Mucosa of stomach (tissue), 1 donor: ENCODE data around the gene VPS35L.

Experiments used
- H3K27me3 ChIP-seq: one replicate; pipeline ENCODE4 v1.7.0; 2013; ENCODE audit warnings: mild to moderate bottlenecking, low read length; ENCODE audit not compliant: control insufficient read depth, insufficient read depth
- H3K36me3 ChIP-seq: one replicate; pipeline ENCODE4 v1.7.0; 2013; ENCODE audit warnings: low read length; ENCODE audit not compliant: control insufficient read depth, insufficient read depth
- H3K4me1 ChIP-seq: one replicate; pipeline ENCODE4 v1.7.0; 2013; ENCODE audit warnings: mild to moderate bottlenecking, low read length; ENCODE audit not compliant: control insufficient read depth, insufficient read depth
- H3K4me3 ChIP-seq: one replicate; pipeline ENCODE4 v1.7.0; 2013; ENCODE audit warnings: low read length
- H3K9ac ChIP-seq: one replicate; pipeline ENCODE4 v1.7.0; 2013; ENCODE audit warnings: mild to moderate bottlenecking, low read length, moderate library complexity
- H3K9me3 ChIP-seq: one replicate; pipeline ENCODE4 v1.7.0; 2013; ENCODE audit warnings: mild to moderate bottlenecking, low read length, moderate library complexity; ENCODE audit not compliant: control insufficient read depth
- donor health status: Pancreatic carcinoma.

The VPS35L gene

DNA sequence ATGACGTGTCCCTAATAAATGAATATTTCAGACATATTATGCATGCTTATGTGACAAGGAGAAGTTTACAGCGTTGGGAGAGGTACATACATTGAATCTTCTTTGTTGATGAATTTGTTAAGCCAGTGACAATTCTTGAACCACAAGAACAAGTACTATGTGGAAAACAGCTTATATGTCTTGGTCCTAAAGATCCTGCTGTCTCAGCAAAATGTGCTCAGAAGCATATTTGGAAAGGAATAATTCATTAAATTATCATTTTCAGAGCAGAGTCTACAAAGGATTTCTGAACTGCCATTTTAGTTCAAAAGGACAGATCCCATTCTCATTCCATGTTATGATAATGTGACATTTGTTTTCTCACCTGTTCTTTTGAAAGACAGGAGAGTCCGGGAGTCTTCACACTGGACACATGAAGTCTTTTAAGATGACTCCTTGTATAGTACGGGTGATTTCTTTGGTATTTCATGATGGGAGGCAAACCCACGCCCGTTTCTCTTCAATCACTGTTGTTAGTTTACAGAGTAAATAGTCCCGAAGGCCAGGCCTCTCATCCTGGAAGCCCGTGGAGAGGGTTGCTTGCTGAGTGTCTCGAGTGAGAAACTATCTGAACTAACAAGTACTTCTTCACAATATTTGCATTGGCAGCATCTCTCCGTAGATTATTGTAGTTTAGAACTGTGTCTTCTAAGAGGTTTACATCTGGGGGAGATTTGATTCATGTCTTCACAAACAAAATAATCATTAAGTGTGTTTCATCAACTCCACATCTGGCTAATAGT lies 26.7 kb downstream of the VPS35L start:
- Histone ChIP-seq H3K27me3 (no peaks in the 10 kb centered on the region), H3K9me3 (no peaks in the 10 kb centered on the region), H3K9ac (no peak overlapping the region), H3K36me3 (peaks cover 11% of the 10 kb centered on the region), H3K4me1 (no peaks in the 10 kb centered on the region), H3K4me3 (no peak overlapping the region)

GRCh38 chr16:19583665-19584300 lies 28.3 kb downstream of the VPS35L start:
- Histone ChIP-seq H3K4me1 (no peaks in the 10 kb centered on the region), H3K9me3 (no peaks in the 10 kb centered on the region), H3K9ac (no peak overlapping the region), H3K27me3 (no peaks in the 10 kb centered on the region), H3K4me3 (no peak overlapping the region), H3K36me3 (peaks cover 7% of the 10 kb centered on the region)

DNA sequence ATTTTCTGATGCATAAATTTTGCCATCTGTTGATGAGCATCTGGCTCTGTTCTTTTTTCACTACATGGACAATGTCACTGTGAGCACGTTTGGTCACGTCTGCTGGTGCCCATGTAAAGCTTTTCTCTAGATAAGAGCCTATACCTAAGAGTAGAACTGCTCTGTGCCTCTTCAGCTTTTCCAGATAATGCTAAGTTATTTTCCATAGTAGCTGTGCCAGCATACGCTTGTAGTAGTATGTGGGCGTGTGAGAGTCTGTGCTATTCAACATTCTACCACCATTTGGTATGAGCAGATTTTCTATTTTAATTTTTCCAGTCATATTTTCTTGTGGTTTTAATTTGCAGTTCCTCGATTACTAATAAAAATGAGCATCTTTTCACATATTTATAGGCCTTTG lies 33.2 kb downstream of the VPS35L start:
- Histone ChIP-seq H3K4me3 (no peak overlapping the region), H3K27me3 (no peaks in the 10 kb centered on the region), H3K36me3 (no peaks in the 10 kb centered on the region), H3K4me1 (no peaks in the 10 kb centered on the region), H3K9ac (no peak overlapping the region), H3K9me3 (no peaks in the 10 kb centered on the region)

DNA sequence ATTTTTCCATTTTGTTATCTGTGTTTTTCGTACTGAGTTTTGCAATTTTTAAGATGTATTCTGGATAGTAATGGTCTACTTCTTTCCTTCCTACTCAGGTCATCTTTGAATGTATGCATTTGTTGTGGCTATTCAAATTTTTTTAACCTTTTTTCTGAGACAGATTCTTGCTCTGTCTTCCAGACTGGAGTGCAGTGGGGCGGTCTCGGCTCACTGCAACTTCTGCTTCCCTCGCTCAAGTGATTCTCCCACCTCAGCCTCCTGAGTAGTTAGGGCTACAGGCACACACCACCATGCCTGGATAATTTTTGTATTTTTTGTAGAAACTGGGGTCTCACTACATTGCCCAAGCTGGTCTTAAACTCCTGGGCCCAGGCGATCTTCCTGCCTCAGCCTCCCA lies 33.6 kb downstream of the VPS35L start:
- Histone ChIP-seq H3K9ac (no peak overlapping the region), H3K4me3 (no peak overlapping the region), H3K27me3 (no peaks in the 10 kb centered on the region), H3K4me1 (no peaks in the 10 kb centered on the region), H3K36me3 (no peaks in the 10 kb centered on the region), H3K9me3 (no peaks in the 10 kb centered on the region)

- no peaks in the 10 kb centered on the region for H3K36me3 ChIP-seq
- H3K4me1 ChIP-seq, result peaks cover under 1% of the 10 kb centered on the region
- H3K9ac ChIP-seq, result no peak overlapping the region
- no peak overlapping the region for H3K4me3 ChIP-seq
- H3K27me3 ChIP-seq, result no peaks in the 10 kb centered on the region
- H3K9me3 ChIP-seq, result no peaks in the 10 kb centered on the region
Observed at GRCh38 chr16:19589771-19590302, 34.3 kb downstream of the VPS35L start.

GRCh38 chr16:19595043-19595767 lies 39.7 kb downstream of the VPS35L start:
- no peaks in the 10 kb centered on the region for H3K27me3 ChIP-seq
- H3K36me3 ChIP-seq, result peaks cover 5% of the 10 kb centered on the region
- H3K9me3 ChIP-seq, result no peaks in the 10 kb centered on the region
- H3K9ac ChIP-seq, result no peak overlapping the region
- H3K4me3 ChIP-seq, result no peak overlapping the region
- H3K4me1 ChIP-seq, result peaks cover 5% of the 10 kb centered on the region

- Histone ChIP-seq H3K9me3 (no peaks in the 10 kb centered on the region), H3K36me3 (peaks cover 5% of the 10 kb centered on the region), H3K9ac (no peak overlapping the region), H3K27me3 (no peaks in the 10 kb centered on the region), H3K4me3 (no peak overlapping the region), H3K4me1 (peaks cover 5% of the 10 kb centered on the region)
Observed at GRCh38 chr16:19598805-19599510, 43.5 kb downstream of the VPS35L start.

DNA sequence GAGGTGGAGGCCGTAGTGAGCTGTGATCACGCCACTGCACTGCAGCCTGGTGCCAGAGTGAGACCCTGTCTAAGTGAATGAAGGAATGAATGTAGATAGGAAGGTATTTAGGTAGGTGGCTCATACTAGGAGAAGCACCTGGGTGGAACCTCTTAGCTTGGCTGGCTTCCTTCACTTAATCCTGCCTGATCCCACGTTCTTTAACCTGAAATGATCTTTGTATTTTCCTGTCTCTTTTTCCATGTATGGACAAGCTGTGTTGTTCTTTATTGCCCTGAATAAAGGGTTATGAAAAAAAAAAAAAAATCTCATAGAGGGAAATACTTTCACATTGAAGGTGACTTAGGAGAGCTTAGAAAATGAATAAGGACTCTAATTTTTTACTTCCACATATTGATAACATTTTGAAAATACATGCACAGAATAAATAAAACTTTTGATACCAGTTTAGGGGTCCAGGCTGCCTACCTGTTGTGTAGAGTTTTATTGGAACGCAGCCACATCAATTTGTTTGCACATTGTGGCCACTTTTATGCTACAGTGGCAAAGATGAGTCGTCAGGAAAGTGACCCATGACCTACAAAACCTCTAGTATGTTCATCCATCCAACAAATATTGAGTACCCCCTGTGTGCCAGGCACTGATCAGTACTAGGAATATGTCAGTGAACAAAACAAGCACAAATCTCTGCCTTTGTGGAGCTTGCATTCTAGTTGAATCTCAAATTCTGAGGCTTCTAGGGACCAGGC lies 44.6 kb downstream of the VPS35L start:
- Histone ChIP-seq H3K27me3 (no peaks in the 10 kb centered on the region), H3K36me3 (peaks cover 5% of the 10 kb centered on the region), H3K4me3 (no peak overlapping the region), H3K4me1 (peaks cover 2% of the 10 kb centered on the region), H3K9me3 (no peaks in the 10 kb centered on the region), H3K9ac (no peak overlapping the region)

- Histone ChIP-seq H3K4me3 (no peak overlapping the region), H3K36me3 (peaks cover 5% of the 10 kb centered on the region), H3K9ac (no peak overlapping the region), H3K4me1 (no peaks in the 10 kb centered on the region), H3K9me3 (no peaks in the 10 kb centered on the region), H3K27me3 (no peaks in the 10 kb centered on the region)
Observed at GRCh38 chr16:19601083-19601976, 45.8 kb downstream of the VPS35L start.

DNA sequence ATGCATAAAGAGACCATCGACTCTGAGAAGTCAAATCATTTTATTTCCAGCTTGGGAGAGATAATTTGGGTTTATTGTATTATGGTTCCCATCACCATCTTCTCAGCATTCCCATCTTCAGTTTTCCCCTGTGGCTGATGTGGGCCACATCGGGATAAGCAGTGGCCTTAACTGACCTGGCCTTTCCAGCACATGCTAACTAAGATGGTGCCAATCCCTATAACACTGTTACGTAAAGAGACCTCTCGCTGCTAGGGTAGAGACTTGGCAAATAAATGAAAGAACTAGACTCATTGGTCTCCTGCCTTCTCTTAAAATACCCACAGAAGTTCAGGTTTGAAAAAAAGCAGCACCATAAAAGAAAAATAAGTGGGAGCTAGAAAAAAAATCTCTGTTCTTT lies 49.4 kb downstream of the VPS35L start:
- no peaks in the 10 kb centered on the region for H3K9me3 ChIP-seq
- no peak overlapping the region for H3K9ac ChIP-seq
- no peak overlapping the region for H3K4me3 ChIP-seq
- H3K27me3 ChIP-seq, result no peaks in the 10 kb centered on the region
- H3K36me3 ChIP-seq, result no peaks in the 10 kb centered on the region
- H3K4me1 ChIP-seq, result no peaks in the 10 kb centered on the region
